ENCODE results near the gene RETREG3. TPM values are rescaled to one million over a fixed set of nuclear protein-coding genes. Genes with fewer than 3 reads are reported as not detected.

The RETREG3 gene, protein sequence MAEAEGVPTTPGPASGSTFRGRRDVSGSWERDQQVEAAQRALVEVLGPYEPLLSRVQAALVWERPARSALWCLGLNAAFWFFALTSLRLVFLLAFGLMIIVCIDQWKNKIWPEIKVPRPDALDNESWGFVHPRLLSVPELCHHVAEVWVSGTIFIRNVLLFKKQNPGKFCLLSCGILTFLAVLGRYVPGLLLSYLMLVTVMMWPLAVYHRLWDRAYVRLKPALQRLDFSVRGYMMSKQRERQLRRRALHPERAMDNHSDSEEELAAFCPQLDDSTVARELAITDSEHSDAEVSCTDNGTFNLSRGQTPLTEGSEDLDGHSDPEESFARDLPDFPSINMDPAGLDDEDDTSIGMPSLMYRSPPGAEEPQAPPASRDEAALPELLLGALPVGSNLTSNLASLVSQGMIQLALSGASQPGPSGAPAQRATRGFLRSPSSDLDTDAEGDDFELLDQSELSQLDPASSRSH
- 10 to 100 TPM; 50.6 to 65.8 (median 54.4) TPM for total RNA-seq

DNA sequence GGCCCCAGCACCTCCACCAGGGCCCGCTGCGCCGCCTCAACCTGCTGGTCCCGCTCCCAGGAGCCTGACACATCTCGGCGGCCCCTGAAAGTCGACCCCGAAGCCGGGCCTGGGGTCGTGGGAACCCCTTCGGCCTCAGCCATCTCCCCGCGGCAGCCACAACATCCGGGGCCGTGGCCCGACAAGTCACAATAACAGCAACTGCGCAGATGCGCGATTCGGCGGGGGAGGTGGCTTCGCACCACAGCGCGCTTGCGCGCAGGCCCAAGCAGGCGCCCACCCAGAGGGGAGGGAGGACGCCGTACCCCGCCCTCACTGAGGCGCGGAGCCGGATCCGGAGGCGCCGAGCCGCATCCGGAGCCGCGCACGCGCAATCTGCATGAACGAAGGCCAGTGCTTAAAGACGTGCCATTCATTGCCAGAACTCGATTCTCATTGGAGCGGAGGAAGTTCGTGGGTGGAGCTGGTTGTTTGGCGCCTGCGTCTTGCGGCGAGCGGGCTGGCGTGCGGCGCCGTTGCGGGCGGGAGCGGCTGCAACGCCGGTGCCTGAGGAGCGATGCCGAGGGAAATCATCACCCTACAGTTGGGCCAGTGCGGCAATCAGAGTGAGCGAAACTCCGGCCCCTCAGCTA lies at the start of gene RETREG3, which contains the start of gene TUBG1:
Gene RETREG3 (minus strand): TSS at position 193 of the 632 bp plus-strand sequence. CDS start 50 bp downstream, at position 143.
Gene TUBG1 (plus strand): TSS at position 502 of the 632 bp plus-strand sequence. CDS start 55 bp downstream, at position 557.
- H3K36me3 ChIP-seq: peaks cover 0 to 30% of the 10 kb centered on the region in 2 donors
- H3K27me3 ChIP-seq: no peaks in the 10 kb centered on the region
- 0 to 1% methylated on average over 8 to 32 of the region's 66 CpGs for WGBS, 2 donors (ENCODE audit: low coverage in 1 of 2)
- no peaks in the 10 kb centered on the region for H3K9me3 ChIP-seq
- peak; percentile 95 for ATAC-seq
- peak within 1 kb of the TSS; percentile 50 to 79 for H3K4me3 ChIP-seq
- peaks cover 6 to 53% (median 16%) of the 10 kb centered on the region in 3 donors for H3K4me1 ChIP-seq
- TF ChIP-seq, protein P1, sequence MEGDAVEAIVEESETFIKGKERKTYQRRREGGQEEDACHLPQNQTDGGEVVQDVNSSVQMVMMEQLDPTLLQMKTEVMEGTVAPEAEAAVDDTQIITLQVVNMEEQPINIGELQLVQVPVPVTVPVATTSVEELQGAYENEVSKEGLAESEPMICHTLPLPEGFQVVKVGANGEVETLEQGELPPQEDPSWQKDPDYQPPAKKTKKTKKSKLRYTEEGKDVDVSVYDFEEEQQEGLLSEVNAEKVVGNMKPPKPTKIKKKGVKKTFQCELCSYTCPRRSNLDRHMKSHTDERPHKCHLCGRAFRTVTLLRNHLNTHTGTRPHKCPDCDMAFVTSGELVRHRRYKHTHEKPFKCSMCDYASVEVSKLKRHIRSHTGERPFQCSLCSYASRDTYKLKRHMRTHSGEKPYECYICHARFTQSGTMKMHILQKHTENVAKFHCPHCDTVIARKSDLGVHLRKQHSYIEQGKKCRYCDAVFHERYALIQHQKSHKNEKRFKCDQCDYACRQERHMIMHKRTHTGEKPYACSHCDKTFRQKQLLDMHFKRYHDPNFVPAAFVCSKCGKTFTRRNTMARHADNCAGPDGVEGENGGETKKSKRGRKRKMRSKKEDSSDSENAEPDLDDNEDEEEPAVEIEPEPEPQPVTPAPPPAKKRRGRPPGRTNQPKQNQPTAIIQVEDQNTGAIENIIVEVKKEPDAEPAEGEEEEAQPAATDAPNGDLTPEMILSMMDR (IDR thresholded peaks at IDR 0.05): peak in 3 of 4 experiments; percentile 52 to 59 (median 57)
- peak; percentile 78 to 80 for TF ChIP-seq POLR2A (IDR thresholded peaks at IDR 0.05)
- TF ChIP-seq EP300 (IDR thresholded peaks at IDR 0.05): no peak
- TF ChIP-seq POLR2AphosphoS5 (IDR thresholded peaks at IDR 0.05): peak; percentile 87
- peak within 1 kb of the TSS; percentile 58 to 95 (median 94) for H3K27ac ChIP-seq

DNA sequence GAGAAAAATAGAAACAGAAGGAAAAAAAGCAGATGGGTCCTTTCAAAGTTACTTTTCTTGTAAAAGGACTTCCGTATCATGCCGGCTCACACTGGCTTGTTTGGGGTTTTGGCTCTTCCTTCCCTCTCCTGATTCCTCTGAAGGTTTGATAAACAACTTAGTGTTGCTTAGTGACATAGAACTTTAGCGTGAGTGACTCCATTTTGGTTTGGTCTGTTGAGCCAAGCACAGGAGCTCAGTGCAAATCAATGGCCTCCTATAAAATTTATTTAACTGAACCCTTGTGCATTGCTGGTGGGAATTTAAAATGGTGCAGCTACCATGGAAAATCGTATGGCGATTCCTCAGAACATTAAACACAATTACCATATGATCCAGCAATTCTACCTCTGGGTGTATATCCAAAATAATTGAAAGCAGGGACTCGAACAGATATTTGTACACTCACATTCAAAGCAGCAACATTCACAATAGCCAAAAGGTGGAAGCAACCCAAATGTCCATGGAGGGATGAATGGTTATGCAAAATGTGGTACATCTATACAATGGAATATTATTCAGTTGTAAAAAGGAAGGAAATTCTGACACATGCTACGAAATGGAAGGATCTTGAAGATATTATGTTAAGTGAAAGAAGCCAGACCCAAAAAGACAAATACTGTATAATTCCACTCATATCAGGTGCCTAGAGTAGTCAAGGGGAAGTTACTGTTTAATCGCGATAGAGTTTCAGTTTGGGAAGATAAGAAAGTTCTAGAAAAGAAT lies 48.8 kb upstream of the RETREG3 start:
- H3K27ac ChIP-seq: no peak overlapping the region
- H3K4me1 ChIP-seq: peaks cover 0 to 48% (median 11%) of the 10 kb centered on the region in 3 donors
- TF ChIP-seq POLR2A (IDR thresholded peaks at IDR 0.05) (no peak), EP300 (IDR thresholded peaks at IDR 0.05) (no peak), POLR2AphosphoS5 (IDR thresholded peaks at IDR 0.05) (no peak)
- TF ChIP-seq, protein P1 (IDR thresholded peaks at IDR 0.05): no peak
- no peaks in the 10 kb centered on the region for H3K27me3 ChIP-seq
- H3K4me3 ChIP-seq: no peak overlapping the region
- peaks cover 0 to 18% of the 10 kb centered on the region in 2 donors for H3K36me3 ChIP-seq
- ATAC-seq: no peak
- no peaks in the 10 kb centered on the region for H3K9me3 ChIP-seq
- 72 to 85% methylated on average over 9 of the region's 9 CpGs for WGBS, 2 donors (ENCODE audit: low coverage in 1 of 2)

- H3K9me3 ChIP-seq: no peaks in the 10 kb centered on the region
- TF ChIP-seq EP300 (IDR thresholded peaks at IDR 0.05) (no peak), POLR2A (IDR thresholded peaks at IDR 0.05) (no peak), POLR2AphosphoS5 (IDR thresholded peaks at IDR 0.05) (no peak)
- TF ChIP-seq, protein P1 (IDR thresholded peaks at IDR 0.05): no peak
These were observed 46.4 kb upstream of the RETREG3 start for GRCh38 chr17:42655528-42655927.

DNA sequence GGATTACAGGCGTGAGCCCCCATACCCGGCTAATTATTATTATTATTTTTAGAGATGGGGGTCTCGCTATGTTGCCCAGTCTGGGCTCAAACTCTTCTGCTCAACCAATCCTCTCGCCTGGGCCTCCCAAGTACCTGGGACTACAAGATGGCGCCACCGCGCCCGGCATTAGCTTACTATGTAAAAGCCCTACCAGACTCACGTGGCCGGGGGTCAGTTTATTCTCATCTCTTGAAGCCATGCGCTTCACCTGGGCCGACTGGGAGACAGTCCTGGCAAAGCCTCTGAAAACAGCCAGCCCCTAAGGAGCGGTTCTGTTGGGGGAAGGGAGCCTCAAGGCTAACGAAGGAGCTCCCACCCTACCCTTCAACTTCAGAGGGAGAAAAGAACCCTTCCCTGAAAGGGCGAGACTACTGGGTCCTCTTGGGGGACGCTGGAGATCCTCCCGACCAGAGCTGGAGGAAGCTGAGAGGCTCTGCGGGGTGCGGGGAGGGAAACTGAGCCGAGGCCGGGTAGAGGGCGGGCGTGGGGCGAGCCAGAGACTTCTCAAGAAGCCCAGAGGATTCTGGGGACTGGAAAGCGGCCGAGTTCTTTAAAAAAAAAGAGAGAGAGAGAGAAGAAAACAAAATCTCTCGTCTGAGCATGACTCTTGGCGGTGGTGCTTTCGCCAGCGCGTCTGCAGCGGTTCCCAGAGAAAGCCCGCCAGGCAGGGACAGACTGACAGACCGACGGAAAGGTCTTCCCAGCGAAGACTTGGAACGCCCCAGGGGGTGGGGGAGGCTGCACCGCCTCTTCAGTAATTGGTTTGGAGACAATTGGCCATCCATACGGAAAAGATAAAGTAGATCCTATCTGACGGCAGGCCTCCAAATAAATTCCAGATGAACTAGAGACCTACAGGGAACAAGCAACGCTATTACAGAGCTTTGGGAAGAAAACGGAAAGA lies 44.3 kb upstream of the RETREG3 start:
- H3K27ac ChIP-seq: peak overlapping the region; percentile 51 to 84 (median 81)
- peak overlapping the region; percentile 4 to 44 for H3K4me3 ChIP-seq
- no peaks in the 10 kb centered on the region for H3K27me3 ChIP-seq
- peak; percentile 76 for ATAC-seq
- TF ChIP-seq POLR2A (IDR thresholded peaks at IDR 0.05) (no peak), EP300 (IDR thresholded peaks at IDR 0.05) (no peak), POLR2AphosphoS5 (IDR thresholded peaks at IDR 0.05) (peak; percentile 24)
- TF ChIP-seq, protein P1 (IDR thresholded peaks at IDR 0.05): no peak
- no peaks in the 10 kb centered on the region for H3K36me3 ChIP-seq
- H3K4me1 ChIP-seq: peaks cover 0 to 18% (median 0%) of the 10 kb centered on the region in 3 donors
- WGBS, 2 donors (ENCODE audit: low coverage in 1 of 2): 0 to 17% methylated on average over 10 to 21 of the region's 42 CpGs
- H3K9me3 ChIP-seq: no peaks in the 10 kb centered on the region

More at GRCh38 chr17:42655528-42655927, 46.4 kb upstream of the RETREG3 start:
- H3K4me1 ChIP-seq: peaks cover 0 to 35% (median 7%) of the 10 kb centered on the region in 3 donors
- WGBS, 2 donors (ENCODE audit: low coverage in 1 of 2): 53 to 58% methylated on average over 2 of the region's 2 CpGs
- H3K4me3 ChIP-seq: no peak overlapping the region
- H3K36me3 ChIP-seq: no peaks in the 10 kb centered on the region
- no peak for ATAC-seq
- no peak overlapping the region for H3K27ac ChIP-seq
- no peaks in the 10 kb centered on the region for H3K27me3 ChIP-seq
